WERI-Rb-1 (cell line): ENCODE measurements around the gene OST4.

Source experiments
- DNase-seq: peaks from one replicate; pipeline ENCODE4 v3.0.0-alpha.2; 2020
- H3K27ac ChIP-seq: fragments of 250-450 bp; sonication (Bioruptor Pico); 2 replicates; pipeline ENCODE4 v1.5.1; 2020; ENCODE audit warnings: mild to moderate bottlenecking, moderate library complexity
- H3K27me3 ChIP-seq: fragments of 250-450 bp; sonication (Bioruptor Pico); 2 replicates; pipeline ENCODE4 v1.5.1; 2021; ENCODE audit warnings: mild to moderate bottlenecking, low read depth, moderate library complexity; ENCODE audit not compliant: insufficient read depth, severe bottlenecking
- H3K36me3 ChIP-seq: fragments of 250-450 bp; sonication (Bioruptor Pico); 2 replicates; pipeline ENCODE4 v1.5.1; 2020; ENCODE audit warnings: mild to moderate bottlenecking, moderate library complexity
- H3K4me3 ChIP-seq: 2 replicates; pipeline ENCODE4 v1.5.1; 2011; ENCODE audit warnings: low read depth, mild to moderate bottlenecking, control low read depth, low read length
- H3K9me3 ChIP-seq: fragments of 250-450 bp; sonication (Bioruptor Pico); 2 replicates; pipeline ENCODE4 v1.5.1; 2021; ENCODE audit warnings: mild to moderate bottlenecking, moderate library complexity; ENCODE audit not compliant: severe bottlenecking
- TF ChIP-seq, protein P1 (sequence below): IDR thresholded peaks from 2 replicates; pipeline ENCODE4 v1.5.1; 2011; ENCODE audit warnings: low read depth, mild to moderate bottlenecking, control low read depth, inconsistent platforms, low read length

Gene OST4

GRCh38 chr2:27093430-27094352, 22.2 kb upstream of the OST4 start:
- H3K9me3 ChIP-seq: no peaks in the 10 kb centered on the region
- no peak overlapping the region for H3K27ac ChIP-seq
- TF ChIP-seq, protein P1, sequence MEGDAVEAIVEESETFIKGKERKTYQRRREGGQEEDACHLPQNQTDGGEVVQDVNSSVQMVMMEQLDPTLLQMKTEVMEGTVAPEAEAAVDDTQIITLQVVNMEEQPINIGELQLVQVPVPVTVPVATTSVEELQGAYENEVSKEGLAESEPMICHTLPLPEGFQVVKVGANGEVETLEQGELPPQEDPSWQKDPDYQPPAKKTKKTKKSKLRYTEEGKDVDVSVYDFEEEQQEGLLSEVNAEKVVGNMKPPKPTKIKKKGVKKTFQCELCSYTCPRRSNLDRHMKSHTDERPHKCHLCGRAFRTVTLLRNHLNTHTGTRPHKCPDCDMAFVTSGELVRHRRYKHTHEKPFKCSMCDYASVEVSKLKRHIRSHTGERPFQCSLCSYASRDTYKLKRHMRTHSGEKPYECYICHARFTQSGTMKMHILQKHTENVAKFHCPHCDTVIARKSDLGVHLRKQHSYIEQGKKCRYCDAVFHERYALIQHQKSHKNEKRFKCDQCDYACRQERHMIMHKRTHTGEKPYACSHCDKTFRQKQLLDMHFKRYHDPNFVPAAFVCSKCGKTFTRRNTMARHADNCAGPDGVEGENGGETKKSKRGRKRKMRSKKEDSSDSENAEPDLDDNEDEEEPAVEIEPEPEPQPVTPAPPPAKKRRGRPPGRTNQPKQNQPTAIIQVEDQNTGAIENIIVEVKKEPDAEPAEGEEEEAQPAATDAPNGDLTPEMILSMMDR: 0 out of 2 replicates have a peak, but pooled peaks have one; percentile 12
- peak; percentile 67 for DNase-seq
- H3K36me3 ChIP-seq: no peaks in the 10 kb centered on the region
- no peaks in the 10 kb centered on the region for H3K27me3 ChIP-seq
- no peak overlapping the region for H3K4me3 ChIP-seq

GRCh38 chr2:27092696-27093429, 21.4 kb upstream of the OST4 start:
- Histone ChIP-seq H3K27ac (no peak overlapping the region), H3K36me3 (no peaks in the 10 kb centered on the region), H3K9me3 (no peaks in the 10 kb centered on the region), H3K4me3 (no peak overlapping the region), H3K27me3 (no peaks in the 10 kb centered on the region)
- TF ChIP-seq, protein P1: no peak
- no peak for DNase-seq

- no peaks in the 10 kb centered on the region for H3K27me3 ChIP-seq
- H3K27ac ChIP-seq: no peak overlapping the region
- no peak overlapping the region for H3K4me3 ChIP-seq
- TF ChIP-seq, protein P1: 0 out of 2 replicates have a peak, but pooled peaks have one; percentile 10
- DNase-seq: no peak
- H3K36me3 ChIP-seq: no peaks in the 10 kb centered on the region
- no peaks in the 10 kb centered on the region for H3K9me3 ChIP-seq
Measured at GRCh38 chr2:27091746-27092695, 20.6 kb upstream of the OST4 start.

DNA sequence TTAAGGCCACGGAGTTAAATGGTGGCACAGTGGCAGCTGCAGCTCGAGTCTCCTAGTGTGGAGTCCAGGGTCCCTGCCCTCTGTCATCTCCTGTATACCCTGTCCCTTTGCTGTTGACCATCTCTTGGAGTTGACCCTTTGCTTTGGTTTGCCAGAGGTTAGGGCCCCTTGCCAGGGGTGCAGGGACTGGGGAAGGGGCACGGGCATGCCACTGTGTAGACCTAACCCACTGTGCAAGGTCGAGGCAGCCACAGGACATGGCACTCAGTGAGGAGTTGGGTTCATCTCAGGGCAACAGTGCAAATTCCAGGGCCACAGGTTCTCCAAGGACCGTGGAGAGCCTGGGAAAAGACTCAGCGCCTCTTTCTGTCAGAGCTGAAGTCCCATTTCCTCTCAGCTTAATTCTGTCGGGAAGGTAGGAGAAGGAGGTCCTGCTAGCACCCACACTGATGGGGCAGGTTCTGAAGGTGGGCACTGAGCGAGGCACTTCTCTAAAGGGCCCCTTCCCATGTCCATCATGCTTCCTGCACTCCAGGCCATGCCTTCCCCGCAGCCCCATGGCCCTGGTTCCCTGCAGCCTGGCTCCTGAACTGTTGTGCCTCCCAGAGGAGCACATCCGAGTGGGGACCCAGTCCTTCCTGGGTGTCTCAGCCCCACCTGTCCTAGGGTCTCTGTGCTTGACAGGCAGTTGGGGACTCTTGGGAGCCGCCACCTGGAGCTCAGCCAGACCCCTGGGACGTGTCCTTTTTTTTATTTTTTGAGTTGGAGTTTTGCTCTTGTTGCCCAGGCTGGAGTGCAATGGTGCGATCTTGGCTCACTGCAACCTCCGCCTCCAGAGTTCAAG, 17.9 kb upstream of the OST4 start:
- no peak for DNase-seq
- TF ChIP-seq, protein P1: no peak
- H3K36me3 ChIP-seq: no peaks in the 10 kb centered on the region
- no peaks in the 10 kb centered on the region for H3K9me3 ChIP-seq
- no peaks in the 10 kb centered on the region for H3K27me3 ChIP-seq
- no peak overlapping the region for H3K27ac ChIP-seq
- no peak overlapping the region for H3K4me3 ChIP-seq

GRCh38 chr2:27088634-27089033, 17.2 kb upstream of the OST4 start:
- no peaks in the 10 kb centered on the region for H3K27me3 ChIP-seq
- no peak for DNase-seq
- H3K9me3 ChIP-seq: no peaks in the 10 kb centered on the region
- H3K27ac ChIP-seq: no peak overlapping the region
- H3K4me3 ChIP-seq: no peak overlapping the region
- TF ChIP-seq, protein P1: no peak
- no peaks in the 10 kb centered on the region for H3K36me3 ChIP-seq
